ENCODE measurements around the gene LRCH4.

The LRCH4 gene

GRCh38 chr7:100544386-100544785 is 41.5 kb downstream of the LRCH4 start:
- TF ChIP-seq USF1 (IDR thresholded peaks at IDR 0.05) (no peak), NFIC (IDR thresholded peaks at IDR 0.05) (no peak), CEBPB (IDR thresholded peaks at IDR 0.05) (no peak), EGR1 (IDR thresholded peaks at IDR 0.05) (no peak), CREB1 (IDR thresholded peaks at IDR 0.05; ENCODE audit: low read depth) (no peak), YY1 (IDR thresholded peaks at IDR 0.05; ENCODE audit: low read depth) (no peak), RAD21 (IDR thresholded peaks at IDR 0.05; ENCODE audit: low read depth) (no peak), FOXM1 (IDR thresholded peaks at IDR 0.05; ENCODE audit: borderline replicate concordance, low read depth) (no peak), MAX (IDR thresholded peaks at IDR 0.05) (no peak), EP300 (IDR thresholded peaks at IDR 0.05; ENCODE audit: borderline replicate concordance) (no peak)

GRCh38 chr7:100543586-100543985 is 42.3 kb downstream of the LRCH4 start:
- TF ChIP-seq REST (IDR thresholded peaks at IDR 0.05; ENCODE audit: low read depth) (no peak), NFIC (IDR thresholded peaks at IDR 0.05) (no peak), CREB1 (IDR thresholded peaks at IDR 0.05; ENCODE audit: low read depth) (no peak), USF1 (IDR thresholded peaks at IDR 0.05) (no peak), YY1 (IDR thresholded peaks at IDR 0.05; ENCODE audit: low read depth) (no peak), RAD21 (IDR thresholded peaks at IDR 0.05; ENCODE audit: low read depth) (no peak), TCF12 (IDR thresholded peaks at IDR 0.05; ENCODE audit: low read depth) (no peak)

GRCh38 chr7:100540073-100540723 is 45.7 kb downstream of the LRCH4 start:
- no peak for TF ChIP-seq ZBTB7A (IDR thresholded peaks at IDR 0.05; ENCODE audit: low read depth)
- TF ChIP-seq REST (IDR thresholded peaks at IDR 0.05; ENCODE audit: low read depth): no peak
- no peak for TF ChIP-seq RAD21 (IDR thresholded peaks at IDR 0.05; ENCODE audit: low read depth)
- no peak for TF ChIP-seq CEBPB (IDR thresholded peaks at IDR 0.05)
- no peak for TF ChIP-seq TAF1 (IDR thresholded peaks at IDR 0.05; ENCODE audit: low read depth)
- TF ChIP-seq CREB1 (IDR thresholded peaks at IDR 0.05; ENCODE audit: low read depth): no peak
- TF ChIP-seq EP300 (IDR thresholded peaks at IDR 0.05; ENCODE audit: borderline replicate concordance): no peak

- TF ChIP-seq REST (IDR thresholded peaks at IDR 0.05; ENCODE audit: low read depth) (no peak), YY1 (IDR thresholded peaks at IDR 0.05; ENCODE audit: low read depth) (no peak), USF1 (IDR thresholded peaks at IDR 0.05) (no peak), TCF12 (IDR thresholded peaks at IDR 0.05; ENCODE audit: low read depth) (no peak), TEAD4 (IDR thresholded peaks at IDR 0.05) (no peak), CEBPB (IDR thresholded peaks at IDR 0.05) (no peak), TAF1 (IDR thresholded peaks at IDR 0.05; ENCODE audit: low read depth) (no peak; the same call in none of the 2 replicates), NFIC (IDR thresholded peaks at IDR 0.05) (no peak), EGR1 (IDR thresholded peaks at IDR 0.05) (no peak), RAD21 (IDR thresholded peaks at IDR 0.05; ENCODE audit: low read depth) (no peak), ZBTB7A (IDR thresholded peaks at IDR 0.05; ENCODE audit: low read depth) (no peak), MAX (IDR thresholded peaks at IDR 0.05) (no peak), EP300 (IDR thresholded peaks at IDR 0.05; ENCODE audit: borderline replicate concordance) (no peak), FOXM1 (IDR thresholded peaks at IDR 0.05; ENCODE audit: borderline replicate concordance, low read depth) (no peak)
Observed at GRCh38 chr7:100539436-100540006, 46.4 kb downstream of the LRCH4 start.
